ENCODE measurements around the gene TSSK2.

GRCh38 chr22:19090586-19091127 lies 40.5 kb upstream of the TSSK2 start:
- TF ChIP-seq CTCF (optimal IDR thresholded peaks at IDR 0.05 in 1 of 3, IDR thresholded peaks at IDR 0.05 in 1 of 3, conservative IDR thresholded peaks at IDR 0.05 in 1 of 3; ENCODE audit: extremely low read depth in 1 of 3, insufficient read depth in 2 of 3, low read length in 3 of 3): no peak
- TF ChIP-seq EZH2 (IDR thresholded peaks at IDR 0.05; ENCODE audit: low read length): no peak

All from keratinocyte (primary cell).